ENCODE results near the gene MRRF. TPM values are rescaled to one million over a fixed set of nuclear protein-coding genes. Genes with fewer than 3 reads are reported as not detected.

The MRRF gene
- total RNA-seq, 1 donor from 2014 or later, result 21.7 TPM

- no peak overlapping the region for H3K4me3 Mint-ChIP-seq (ENCODE audit: unreplicated experiment)
- H3K27ac Mint-ChIP-seq (ENCODE audit: unreplicated experiment), result no peak overlapping the region
- TF ChIP-seq CTCF (IDR thresholded peaks at IDR 0.05), result no peak
- peaks cover 21% of the 10 kb centered on the region for H3K27me3 Mint-ChIP-seq (ENCODE audit: low read depth)
- DNase-seq (ENCODE audit: low spot score), result no peak
- H3K36me3 Mint-ChIP-seq (ENCODE audit: low read depth), result no peaks in the 10 kb centered on the region
- H3K9me3 Mint-ChIP-seq (ENCODE audit: low read depth), result no peaks in the 10 kb centered on the region
- H3K4me1 Mint-ChIP-seq (ENCODE audit: low read depth), result peaks cover 4% of the 10 kb centered on the region
Measured at GRCh38 chr9:122232796-122233306, 31.8 kb upstream of the MRRF start.

- H3K9me3 Mint-ChIP-seq (ENCODE audit: low read depth), result no peaks in the 10 kb centered on the region
- no peak overlapping the region for H3K4me3 Mint-ChIP-seq (ENCODE audit: unreplicated experiment)
- no peaks in the 10 kb centered on the region for H3K4me1 Mint-ChIP-seq (ENCODE audit: low read depth)
- no peak for TF ChIP-seq CTCF (IDR thresholded peaks at IDR 0.05)
- H3K27ac Mint-ChIP-seq (ENCODE audit: unreplicated experiment), result no peak overlapping the region
- H3K36me3 Mint-ChIP-seq (ENCODE audit: low read depth), result peaks cover 8% of the 10 kb centered on the region
- DNase-seq (ENCODE audit: low spot score), result no peak
- peaks cover 21% of the 10 kb centered on the region for H3K27me3 Mint-ChIP-seq (ENCODE audit: low read depth)
Measured at GRCh38 chr9:122234022-122234748, 30.5 kb upstream of the MRRF start.

GRCh38 chr9:122236681-122237080 lies 28.0 kb upstream of the MRRF start:
- TF ChIP-seq CTCF (IDR thresholded peaks at IDR 0.05), result no peak
- no peak overlapping the region for H3K27ac Mint-ChIP-seq (ENCODE audit: unreplicated experiment)
- no peak overlapping the region for H3K4me3 Mint-ChIP-seq (ENCODE audit: unreplicated experiment)
- peaks cover 22% of the 10 kb centered on the region for H3K36me3 Mint-ChIP-seq (ENCODE audit: low read depth)
- no peak for DNase-seq (ENCODE audit: low spot score)
- H3K27me3 Mint-ChIP-seq (ENCODE audit: low read depth), result peaks cover 19% of the 10 kb centered on the region
- no peaks in the 10 kb centered on the region for H3K4me1 Mint-ChIP-seq (ENCODE audit: low read depth)
- no peaks in the 10 kb centered on the region for H3K9me3 Mint-ChIP-seq (ENCODE audit: low read depth)

- Mint-ChIP-seq H3K27me3 (ENCODE audit: low read depth) (peaks cover 3% of the 10 kb centered on the region), H3K36me3 (ENCODE audit: low read depth) (peaks cover 39% of the 10 kb centered on the region), H3K4me3 (ENCODE audit: unreplicated experiment) (no peak overlapping the region), H3K4me1 (ENCODE audit: low read depth) (no peaks in the 10 kb centered on the region), H3K27ac (ENCODE audit: unreplicated experiment) (no peak overlapping the region), H3K9me3 (ENCODE audit: low read depth) (no peaks in the 10 kb centered on the region)
- DNase-seq (ENCODE audit: low spot score), result no peak
- TF ChIP-seq CTCF (IDR thresholded peaks at IDR 0.05), result no peak
Measured at GRCh38 chr9:122239722-122240121, 25.0 kb upstream of the MRRF start.

- no peak for TF ChIP-seq CTCF (IDR thresholded peaks at IDR 0.05)
- no peaks in the 10 kb centered on the region for H3K9me3 Mint-ChIP-seq (ENCODE audit: low read depth)
- H3K4me1 Mint-ChIP-seq (ENCODE audit: low read depth), result no peaks in the 10 kb centered on the region
- H3K27ac Mint-ChIP-seq (ENCODE audit: unreplicated experiment), result no peak overlapping the region
- no peak for DNase-seq (ENCODE audit: low spot score)
- peaks cover 52% of the 10 kb centered on the region for H3K36me3 Mint-ChIP-seq (ENCODE audit: low read depth)
- no peaks in the 10 kb centered on the region for H3K27me3 Mint-ChIP-seq (ENCODE audit: low read depth)
- H3K4me3 Mint-ChIP-seq (ENCODE audit: unreplicated experiment), result no peak overlapping the region
Measured at GRCh38 chr9:122244349-122244748, 20.3 kb upstream of the MRRF start.

Data from chondrocyte (in vitro differentiated cells).